Measurements from ENCODE around the gene PGLYRP1.

The PGLYRP1 gene

DNA sequence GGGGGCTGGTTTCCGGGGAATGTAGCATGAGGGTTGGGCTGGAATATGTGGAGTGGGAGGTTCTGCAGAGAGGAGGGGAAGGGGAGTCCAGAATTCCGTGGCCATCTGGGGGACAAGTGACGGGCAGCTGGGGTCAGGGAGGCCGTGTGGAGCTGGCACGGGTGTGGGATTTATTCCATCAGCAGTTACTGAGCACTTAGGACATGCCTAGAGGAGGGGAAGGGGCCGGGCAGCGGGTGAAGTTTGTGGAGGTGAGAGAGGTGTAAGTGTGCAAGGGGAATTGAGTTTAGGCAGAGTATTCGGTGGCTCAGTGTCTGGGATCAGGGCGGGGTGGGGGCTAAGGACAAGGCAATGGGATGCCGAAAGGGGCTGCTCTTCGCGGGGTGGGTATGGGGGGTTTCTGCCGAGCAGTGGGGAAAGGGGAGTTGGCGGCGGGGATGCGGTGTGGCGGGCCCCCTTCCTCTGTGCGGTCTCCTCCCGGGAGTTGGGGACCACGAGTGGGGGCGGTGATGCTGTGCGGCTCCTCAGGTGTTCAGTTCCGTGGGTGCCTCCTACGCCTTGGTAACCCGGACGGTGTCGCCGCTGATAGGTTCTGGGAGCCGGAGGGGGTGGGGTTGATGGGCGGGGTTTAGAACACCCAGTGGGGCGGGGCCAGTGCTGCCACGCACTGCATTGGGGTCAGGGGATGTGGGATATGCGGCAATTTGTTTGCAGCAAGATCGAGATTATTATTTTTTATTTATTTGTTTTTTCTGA, 22.2 kb downstream of the PGLYRP1 start:
- peak; percentile 63 for DNase-seq (ENCODE audit: low spot score)

DNA sequence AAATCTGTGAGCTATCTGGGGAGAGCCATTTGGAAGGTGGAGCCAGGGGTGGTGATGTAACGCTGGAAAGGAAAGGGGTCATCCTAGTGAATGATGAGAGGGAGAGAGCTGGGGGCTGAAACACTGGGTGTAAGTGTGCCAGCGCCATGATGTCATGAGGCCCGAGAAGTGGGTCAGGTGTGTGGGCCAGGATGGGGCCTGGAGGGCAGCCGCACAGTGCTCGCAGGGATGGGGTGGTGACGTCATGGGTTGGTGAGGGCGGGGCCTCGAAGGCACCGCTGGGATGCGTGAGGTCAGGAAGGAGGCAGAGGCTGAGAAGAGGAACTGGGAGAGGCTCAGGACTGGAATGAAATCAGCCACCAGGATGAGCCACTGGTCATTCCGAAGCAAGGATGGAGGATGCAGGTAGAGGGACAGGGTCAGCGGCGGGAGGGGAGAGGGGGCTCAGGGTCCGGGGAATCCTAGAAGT, 23.2 kb downstream of the PGLYRP1 start:
- DNase-seq (ENCODE audit: low spot score), result no peak

- DNase-seq (ENCODE audit: low spot score), result no peak
Measured at GRCh38 chr19:45998834-45999233, 24.0 kb downstream of the PGLYRP1 start.

DNA sequence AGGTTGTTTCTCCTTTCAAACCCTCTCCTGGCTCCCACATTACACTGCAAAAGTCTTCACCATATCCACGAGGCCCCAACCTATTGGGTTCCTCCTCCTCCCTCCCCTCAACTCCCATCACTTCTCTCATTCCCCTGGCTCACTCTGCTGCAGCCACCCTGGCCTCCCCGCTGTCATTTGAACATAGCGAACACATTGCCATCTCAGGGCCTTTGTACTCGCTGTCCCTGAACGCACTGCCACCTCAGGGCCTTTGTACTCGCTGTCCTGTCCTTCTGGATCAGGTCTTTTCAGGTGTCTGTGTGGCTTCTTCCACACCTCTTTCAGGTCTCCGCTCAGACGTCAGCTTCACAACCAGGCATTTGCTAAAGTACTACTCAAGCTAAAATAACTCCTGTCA, 25.9 kb downstream of the PGLYRP1 start:
- no peak for DNase-seq (ENCODE audit: low spot score)

- peak; percentile 15 for DNase-seq (ENCODE audit: low spot score)
Measured at GRCh38 chr19:45995715-45996385, 27.0 kb downstream of the PGLYRP1 start.

- peak; percentile 99 for DNase-seq (ENCODE audit: low spot score)
Measured at GRCh38 chr19:45994998-45995714, 27.7 kb downstream of the PGLYRP1 start, which contains the start of gene CCDC61. CCDC61 (plus strand) TSS chr19:45995467; CDS start chr19:46003019, 7,552 bp downstream.

GRCh38 chr19:45994456-45994997, 28.3 kb downstream of the PGLYRP1 start:
- no peak for DNase-seq (ENCODE audit: low spot score)

- DNase-seq (ENCODE audit: low spot score), result no peak
Measured at GRCh38 chr19:45990113-45990728, 32.6 kb downstream of the PGLYRP1 start.

- DNase-seq (ENCODE audit: low spot score), result no peak
Measured at GRCh38 chr19:45985321-45985720, 37.5 kb downstream of the PGLYRP1 start.

DNA sequence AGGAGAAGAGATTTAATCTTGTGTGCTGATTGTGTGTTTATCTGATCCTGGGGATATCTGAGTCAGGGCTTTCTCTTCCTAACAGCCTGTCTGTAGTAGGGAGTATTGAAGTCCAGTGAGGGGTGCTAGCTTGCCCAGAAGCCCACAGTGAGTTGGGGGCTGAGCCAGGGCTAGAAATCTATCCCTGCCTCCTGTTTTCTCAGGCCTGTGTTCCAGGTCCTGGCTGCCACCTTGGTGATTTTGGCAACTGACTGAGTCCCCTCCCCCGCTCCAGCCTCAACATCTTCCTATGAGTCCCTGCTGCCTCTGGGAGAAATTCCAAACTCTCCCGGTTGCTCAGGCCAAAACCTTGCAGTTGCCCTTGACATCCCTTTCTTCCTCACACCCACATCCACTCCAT, 41.5 kb downstream of the PGLYRP1 start:
- DNase-seq (ENCODE audit: low spot score), result no peak

- no peak for DNase-seq (ENCODE audit: low spot score)
Measured at GRCh38 chr19:45978156-45978555, 44.7 kb downstream of the PGLYRP1 start.

DNA sequence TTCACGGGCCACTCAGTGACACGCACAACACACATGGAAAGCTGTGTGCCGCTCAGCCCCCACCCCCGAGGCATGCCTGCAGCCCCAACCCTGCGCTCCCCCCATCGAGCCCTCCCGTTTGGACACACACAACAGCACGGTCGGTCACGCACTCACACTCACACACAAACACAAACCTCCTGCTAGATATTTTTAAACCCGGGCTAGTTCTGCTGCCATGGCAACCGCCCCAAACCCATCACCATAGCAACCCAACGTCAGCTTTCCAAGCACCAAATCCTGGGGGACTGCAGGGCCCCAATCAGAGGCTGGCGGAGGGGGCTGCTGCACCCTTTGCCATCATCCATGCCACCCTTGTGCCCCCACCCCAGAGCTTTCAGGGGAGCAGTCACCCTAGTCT, 46.7 kb downstream of the PGLYRP1 start:
- no peak for DNase-seq (ENCODE audit: low spot score)

DNA sequence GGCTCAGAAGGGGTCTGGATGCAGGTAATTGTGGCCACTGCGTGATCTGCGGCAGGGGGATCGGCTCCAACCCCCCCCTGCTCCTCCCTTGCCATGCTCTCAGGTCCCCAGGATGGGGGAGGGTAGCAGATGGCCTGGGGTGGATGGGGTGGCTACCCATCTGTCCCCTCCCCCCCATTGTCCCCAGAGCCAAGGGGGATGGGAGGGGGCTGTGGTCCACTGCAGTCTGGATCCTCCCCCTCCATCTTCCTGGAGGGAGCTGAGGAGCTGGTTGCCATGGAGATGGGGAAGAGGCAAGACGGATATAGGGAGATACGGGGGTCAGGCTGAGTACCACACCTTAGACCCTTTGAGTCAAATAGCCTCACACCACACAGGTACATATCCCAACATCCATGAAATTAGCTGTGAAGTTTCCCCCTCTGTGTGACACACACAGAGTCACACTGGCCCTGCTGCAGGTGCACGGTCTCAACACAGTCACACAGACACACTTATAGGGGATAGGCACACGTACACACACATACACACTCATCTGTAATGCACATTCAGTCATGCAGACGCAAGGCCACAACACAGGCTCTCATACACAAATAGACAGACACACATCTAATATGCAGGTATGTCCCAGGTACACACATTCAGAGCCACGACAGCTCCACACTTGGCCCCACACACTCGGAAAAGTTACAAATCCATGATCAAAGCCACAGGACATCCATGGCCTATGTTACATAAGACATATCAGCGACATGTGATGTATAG, 47.4 kb downstream of the PGLYRP1 start:
- DNase-seq (ENCODE audit: low spot score), result no peak

DNA sequence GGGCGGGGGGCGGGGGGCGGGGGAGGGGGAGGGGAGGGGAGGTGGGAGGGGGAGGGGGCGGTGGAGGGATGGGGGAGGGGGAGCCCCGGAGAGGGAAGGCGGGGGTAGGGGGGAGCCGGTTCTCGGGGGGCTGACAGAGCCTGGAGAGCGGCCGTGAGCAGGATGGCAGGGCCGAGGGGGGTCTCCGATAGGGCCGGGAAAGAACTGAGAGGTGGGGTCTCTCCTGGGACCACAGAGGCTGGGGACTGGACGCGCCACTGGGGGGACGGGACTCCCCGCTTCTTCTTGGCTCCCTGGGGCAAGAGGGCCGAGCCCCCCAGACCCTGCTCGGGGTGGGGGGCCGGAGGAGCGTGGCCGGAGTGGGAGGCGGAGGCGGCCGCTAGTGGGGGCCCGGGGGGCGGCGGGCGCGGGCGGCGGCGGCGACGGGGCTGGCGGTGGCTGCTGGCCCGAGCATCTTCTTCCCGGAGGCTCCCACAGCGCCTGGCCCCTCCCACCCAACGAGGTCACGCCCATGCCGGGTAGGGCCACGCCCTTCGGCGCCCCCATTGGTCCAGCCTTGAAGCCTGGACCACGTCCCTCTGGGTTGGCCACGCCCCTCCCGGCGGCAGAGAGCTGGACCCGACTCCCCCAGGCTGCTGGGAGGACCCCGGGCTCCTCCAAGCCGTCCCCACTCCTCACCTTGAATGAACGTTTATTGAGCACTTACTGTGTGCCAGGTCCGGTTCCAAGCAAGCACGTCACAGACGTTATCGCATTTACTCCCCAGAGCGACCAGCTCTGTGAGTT, 49.1 kb downstream of the PGLYRP1 start, which contains the start of gene NOVA2:
NOVA2 (minus strand) TSS at position 313 of the 786 bp plus-strand sequence. CDS start 514 bp downstream, outside the sequence.
- peak; percentile 53 for DNase-seq (ENCODE audit: low spot score)

DNA sequence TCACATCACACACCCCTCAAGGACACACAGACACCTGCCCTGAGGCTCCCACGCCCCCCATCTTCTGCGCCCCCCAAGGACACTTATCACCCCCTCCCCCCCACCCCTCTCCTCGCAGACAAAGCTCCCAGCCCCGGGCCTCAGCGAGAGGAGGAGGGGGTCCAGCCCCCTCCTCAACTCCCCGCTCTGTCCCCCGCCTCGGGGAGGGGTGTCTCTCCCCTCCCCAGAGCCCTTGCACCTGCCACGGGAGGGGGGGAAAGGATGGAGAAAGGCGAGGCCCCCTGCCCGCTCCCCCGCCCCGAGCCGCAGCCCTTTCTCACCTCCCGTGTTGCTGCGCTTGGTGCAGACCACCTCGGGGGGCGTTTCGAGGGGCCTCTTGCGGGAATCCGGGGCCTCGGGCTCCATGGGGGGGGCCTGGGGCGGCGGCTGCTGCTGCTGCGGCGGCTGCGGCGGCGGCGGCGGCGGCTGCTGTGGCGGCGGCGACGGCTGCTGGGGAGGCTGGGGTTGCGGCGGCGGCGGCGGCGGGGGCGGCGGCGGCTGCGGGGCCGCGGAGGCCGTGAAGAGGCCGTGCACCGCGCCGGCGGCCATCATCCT, 49.8 kb downstream of the PGLYRP1 start:
- no peak for DNase-seq (ENCODE audit: low spot score)

DNA sequence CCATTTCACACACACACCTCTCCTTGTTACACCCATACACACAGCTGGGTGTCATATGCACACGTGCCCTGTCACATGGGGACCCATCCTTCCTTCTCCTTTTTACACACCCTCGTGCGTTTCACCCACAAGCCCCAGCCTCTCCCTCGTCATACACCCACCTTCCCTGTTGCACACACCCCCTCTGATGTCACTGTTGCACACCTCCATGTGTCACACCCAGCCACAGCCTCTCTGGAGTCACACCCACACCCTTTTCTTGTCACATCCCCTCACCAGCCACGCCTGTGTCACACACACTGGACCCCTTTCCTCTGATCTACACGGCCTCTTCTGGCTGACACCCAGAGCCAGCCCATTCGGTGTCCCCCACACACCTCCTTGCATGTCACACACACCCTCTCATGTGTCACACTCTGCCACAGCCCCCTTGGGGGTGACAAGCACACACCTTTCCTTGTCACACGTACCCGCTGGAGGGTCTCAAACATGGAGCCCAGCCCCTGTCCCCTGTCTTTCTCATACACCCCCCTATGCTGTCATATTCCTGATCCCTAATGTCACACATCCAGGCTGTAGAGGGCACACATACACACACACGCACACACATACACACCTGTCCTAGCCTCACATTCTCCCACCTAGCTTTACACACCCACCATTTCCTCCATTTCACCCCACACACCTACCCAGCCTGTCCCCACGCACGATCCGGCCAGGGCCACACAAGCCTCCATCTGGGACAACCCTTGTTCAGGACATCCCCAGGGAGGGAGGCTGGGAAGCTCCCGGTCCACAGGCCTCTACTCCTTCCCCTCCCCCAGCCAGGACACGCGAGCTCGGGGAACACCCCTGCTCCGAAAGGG, 50.5 kb downstream of the PGLYRP1 start:
- no peak for DNase-seq (ENCODE audit: low spot score)

DNA sequence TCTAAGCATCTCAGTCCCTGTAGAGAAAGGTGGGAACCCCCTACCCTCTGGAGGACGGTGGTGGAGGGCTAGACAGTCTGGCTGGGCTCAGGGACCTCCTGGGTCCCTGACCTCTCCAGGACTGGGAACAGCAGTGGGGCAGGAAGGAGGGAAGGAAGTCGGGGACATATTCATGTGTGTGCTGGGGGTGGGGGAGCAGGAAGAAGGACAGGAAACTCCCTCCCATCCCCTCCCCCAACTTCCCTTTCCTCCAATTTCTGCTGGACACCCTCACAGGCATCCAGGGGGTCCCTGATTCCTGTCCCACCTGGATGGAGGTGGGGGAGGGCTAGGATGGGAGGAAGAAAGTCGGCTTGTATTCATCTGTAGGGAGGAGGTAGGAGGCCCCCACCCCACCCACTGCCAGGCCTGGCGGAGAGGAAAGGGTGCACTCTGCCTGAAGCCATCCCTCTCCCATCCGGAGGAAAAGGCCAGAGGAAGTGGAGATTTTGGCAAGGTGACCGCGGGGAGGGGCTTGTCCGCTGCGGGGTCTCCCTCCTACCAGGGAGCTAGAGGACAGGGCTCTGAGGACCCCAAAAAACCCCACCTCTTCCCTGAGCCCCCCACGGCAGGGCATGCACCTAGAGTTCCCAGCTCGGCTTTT, 51.5 kb downstream of the PGLYRP1 start:
- no peak for DNase-seq (ENCODE audit: low spot score)

DNA sequence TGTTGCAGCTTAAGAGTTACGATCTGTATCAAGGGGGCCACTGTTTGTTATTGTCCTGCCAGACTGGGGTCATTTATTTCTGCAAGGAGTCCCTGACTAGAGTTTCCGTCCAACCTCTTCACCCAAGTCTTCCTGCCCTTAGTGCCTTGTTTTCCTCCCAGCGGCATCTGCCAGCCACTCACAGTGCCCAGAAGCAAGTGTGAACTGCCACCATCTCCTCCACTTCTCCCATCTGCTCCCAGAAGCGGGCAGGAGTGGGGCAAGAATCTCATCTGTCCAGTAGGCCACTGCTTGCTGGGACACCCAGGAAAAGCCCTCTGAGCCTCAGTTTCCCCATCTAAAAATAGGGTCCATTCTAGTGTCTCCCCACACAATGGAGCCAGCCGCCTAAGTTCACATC, 53.2 kb downstream of the PGLYRP1 start:
- DNase-seq (ENCODE audit: low spot score), result no peak
